Measurements from ENCODE around the gene MTPN.

The MTPN gene

DNA sequence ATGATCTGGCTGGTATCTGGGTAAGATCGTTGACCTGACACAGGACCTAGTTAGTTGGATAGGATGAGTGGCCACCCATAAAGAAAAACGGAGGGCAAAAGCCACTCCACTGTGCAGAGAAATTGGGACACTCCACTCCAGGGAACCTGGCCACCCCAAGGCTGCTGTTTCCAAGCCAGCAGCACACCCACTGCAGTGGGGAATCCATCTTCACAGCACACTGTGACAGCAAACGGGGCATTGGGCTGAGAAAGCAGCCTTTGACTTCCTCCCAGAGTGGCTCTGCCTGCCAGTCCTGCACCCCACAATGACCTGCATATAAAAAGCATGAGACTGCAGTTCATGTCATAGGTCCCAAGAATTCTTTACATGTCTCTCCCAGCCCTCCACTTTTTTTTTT is 52.9 kb downstream of the MTPN start:
- peak; percentile 5 for DNase-seq (ENCODE audit: low spot score)

DNA sequence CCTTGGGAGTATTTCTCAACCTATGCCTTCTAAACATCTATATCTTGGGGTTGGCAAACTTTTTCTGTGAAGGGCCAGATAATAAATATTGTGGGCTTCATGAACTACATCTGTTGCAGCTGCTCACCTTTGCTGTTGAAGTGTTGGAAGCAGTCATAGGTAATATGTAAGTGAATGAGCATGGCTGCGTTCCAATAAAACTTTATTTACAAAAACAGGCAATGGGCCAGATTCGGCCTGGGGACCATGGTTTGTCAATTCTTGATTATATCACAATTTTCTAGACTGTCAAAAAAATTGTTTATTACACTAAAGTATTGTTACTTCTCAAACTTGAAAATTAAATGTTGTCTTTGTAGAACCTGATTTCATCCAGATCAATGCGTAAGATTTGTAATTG is 54.9 kb downstream of the MTPN start:
- DNase-seq (ENCODE audit: low spot score) = no peak

DNA sequence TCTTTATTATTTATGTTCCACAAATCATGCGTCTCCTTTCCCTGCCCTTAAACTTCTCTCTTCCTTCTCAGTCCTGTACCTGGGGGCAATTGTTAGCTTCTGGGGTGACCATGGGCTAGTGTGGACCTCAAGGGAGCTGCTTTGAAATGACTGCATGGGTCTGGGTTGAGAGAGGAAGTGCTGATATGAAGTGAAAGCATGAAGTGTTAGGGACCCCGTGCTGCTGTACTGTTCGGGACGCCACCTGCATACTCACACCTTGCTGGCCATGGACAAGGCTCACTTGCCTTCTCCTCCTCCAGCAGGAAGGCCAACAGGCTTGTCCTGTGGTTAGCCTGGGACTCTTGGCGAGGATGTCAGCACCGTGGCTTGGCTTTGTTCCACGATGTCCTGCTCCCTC is 56.7 kb downstream of the MTPN start:
- no peak for DNase-seq (ENCODE audit: low spot score)

DNA sequence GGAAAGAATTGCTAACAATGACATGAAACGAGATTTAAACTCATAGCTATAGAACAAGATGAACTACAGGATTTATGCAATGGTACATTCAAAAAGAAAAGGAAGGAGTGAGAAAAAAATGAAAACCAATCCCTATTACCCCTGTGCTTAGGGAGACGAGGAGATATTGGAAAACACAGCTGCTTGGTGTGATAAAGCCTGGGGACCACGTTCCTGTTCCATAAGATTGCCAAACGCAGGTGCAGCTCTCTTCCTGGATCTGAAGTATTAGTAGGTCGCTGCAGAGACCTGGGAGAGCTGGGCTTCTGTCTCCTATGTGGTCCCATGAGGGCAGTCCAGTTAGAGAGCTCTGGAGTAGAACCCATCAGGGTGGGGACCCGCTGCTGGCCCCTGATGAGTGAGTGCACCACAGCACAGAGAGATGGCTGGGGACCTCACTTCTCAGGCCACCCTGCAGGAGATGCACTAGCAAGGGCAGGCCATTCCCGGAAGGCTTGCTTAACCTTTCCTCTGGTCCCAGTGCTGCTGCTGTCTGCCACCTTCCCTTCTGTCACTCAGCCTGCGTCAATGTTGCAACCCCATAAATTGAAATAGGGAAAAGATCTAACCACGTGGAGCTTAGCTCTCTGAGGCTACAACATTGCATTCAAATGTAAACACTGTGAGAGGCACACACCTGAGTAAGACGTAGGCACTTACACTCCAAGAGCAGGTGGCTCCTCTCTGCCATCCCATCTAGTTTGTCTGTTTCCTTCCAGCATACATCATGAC is 57.9 kb downstream of the MTPN start:
- DNase-seq (ENCODE audit: low spot score) = no peak

DNA sequence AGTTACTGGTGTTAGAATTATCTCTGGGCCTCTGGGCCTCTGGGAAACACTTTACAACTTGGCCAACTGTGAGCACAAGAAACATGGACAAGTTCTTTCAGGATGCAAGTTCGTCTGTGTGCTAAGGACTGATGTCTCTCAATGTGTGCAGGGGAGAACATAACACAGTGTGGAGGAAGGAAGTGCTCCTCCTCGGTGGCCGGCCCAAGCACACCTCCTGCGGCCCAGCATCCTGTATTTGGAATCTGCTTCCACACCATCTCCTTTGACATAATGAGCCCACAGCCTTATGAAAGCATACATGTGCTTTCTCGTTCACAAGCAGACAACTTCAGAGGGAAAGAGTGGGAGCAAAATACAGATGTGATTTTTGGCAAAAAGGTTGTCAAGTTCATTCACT is 59.0 kb downstream of the MTPN start:
- no peak for DNase-seq (ENCODE audit: low spot score)

DNA sequence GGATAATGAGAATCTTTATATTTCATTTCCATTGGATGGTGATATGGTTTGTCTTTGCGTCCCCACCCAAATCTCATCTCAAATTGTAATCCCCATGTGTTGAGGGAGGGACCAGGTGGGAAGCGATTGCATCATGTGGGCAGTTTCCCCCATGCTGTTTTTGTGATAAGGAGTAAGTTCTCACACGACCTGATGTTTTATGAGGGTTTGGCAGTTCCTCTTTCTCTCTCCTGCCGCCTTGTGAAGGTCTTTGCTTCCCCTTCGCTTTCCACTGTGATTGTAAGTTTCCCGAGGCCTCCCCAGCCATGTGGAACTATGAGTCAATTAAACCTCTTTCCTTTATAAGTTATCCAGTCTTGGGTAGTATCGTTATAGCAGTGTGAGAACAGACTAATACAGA is 59.4 kb downstream of the MTPN start:
- DNase-seq (ENCODE audit: low spot score) = no peak

DNA sequence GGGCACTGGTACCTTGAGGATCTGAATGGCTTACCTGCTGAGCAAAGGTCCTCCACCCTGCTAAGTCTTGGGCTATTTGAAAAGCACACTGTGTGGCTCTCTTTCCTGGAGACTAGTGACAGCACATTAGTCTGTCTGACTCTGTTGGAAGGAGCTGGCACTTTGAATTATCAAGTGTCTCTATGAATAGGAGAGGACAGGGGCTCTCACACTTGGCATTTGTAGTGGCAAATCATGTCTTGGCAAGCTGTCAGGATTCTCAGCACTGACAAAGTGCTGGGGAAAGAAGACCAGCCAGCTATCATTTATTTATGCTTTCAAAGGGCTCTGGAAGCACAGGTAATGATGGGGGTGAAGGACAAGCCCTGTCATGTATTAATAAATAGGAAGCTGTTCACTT is 62.8 kb downstream of the MTPN start:
- no peak for DNase-seq (ENCODE audit: low spot score)

DNA sequence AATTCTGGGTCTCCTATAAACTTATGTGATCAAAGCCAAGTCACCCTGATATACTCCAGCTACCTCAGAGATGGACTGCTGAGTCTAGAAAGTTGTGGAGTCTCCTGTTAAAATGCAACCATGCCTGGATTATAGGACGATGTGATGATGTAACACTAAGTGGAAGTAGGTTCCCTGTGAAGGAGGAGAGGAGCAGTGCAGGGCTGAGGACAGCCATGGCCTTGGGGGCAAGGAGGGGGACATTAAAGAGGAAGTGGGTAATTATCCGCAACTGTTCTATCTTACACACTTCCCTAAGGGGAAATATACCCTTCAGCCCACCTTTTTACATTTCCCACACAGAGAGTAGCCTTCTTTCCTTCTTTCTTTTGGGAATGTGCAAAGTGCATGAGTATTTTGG is 63.8 kb downstream of the MTPN start:
- no peak for DNase-seq (ENCODE audit: low spot score)

DNA sequence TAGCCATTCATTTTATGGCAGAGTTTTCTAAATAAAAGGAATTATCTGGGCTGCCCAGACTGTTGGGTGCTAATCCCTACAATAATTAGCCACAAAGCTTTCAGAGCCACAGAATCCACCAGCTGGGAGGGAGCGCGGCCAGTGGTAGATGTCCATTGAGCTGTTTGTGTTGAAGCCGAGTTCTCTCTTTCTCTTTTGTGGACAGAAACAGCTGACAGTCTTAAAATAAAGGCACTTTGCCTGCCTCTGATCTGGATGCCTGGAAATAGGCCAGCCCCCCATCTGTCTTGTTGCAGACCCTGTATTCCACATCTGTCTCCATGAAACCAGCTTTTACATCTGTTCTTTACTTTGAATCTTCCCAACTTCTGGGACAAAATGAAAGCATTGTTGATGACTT is 66.1 kb downstream of the MTPN start:
- no peak for DNase-seq (ENCODE audit: low spot score)

DNA sequence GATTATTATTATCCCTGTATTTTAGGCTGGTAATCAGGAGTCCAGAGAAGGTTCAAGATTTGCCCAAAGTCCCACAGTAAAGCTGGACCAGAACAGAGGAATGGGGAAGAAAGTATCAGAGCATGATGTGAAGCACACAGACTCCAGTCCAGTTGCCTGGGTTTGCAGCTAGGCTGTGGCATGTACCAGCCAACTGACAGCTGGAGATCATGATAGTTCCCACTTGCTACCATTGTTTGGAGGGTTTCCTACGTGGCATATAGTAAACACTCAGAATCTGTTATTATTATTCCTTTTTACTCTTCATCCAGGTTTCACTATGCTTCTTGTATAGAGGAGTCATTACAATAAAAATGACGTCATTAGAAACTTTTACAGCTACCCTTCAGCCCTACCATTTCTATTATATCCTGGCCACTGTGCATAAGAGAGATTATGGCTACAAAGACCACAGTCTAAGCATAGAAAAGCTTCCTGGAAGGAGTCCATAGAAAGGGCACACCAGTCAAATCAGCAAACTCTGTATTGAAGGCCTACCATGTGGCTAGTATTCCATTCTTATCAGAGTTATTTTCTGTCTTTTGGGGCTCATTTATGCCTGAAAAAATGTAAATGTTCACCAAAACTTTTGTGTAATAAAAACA is 66.6 kb downstream of the MTPN start:
- DNase-seq (ENCODE audit: low spot score) = no peak

DNA sequence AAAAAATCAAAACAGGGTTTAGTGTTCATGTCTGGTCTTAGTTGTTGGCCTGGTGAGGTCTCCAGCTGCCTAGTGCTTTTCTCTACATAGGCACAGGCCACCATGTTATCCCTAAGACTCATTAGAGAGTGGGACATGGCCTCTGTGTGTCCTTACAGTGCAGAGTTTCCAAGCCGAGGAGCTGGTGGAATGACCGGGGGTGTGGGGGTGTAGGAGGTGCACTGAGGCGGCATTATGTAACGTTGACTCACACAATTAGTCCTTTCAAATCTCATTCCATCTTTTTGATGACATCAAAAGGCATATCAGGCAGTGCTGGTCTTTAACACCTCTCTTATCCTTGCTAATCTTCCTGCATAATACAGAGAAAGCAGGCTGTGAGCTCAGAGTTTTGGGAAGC is 71.3 kb downstream of the MTPN start:
- no peak for DNase-seq (ENCODE audit: low spot score)

DNA sequence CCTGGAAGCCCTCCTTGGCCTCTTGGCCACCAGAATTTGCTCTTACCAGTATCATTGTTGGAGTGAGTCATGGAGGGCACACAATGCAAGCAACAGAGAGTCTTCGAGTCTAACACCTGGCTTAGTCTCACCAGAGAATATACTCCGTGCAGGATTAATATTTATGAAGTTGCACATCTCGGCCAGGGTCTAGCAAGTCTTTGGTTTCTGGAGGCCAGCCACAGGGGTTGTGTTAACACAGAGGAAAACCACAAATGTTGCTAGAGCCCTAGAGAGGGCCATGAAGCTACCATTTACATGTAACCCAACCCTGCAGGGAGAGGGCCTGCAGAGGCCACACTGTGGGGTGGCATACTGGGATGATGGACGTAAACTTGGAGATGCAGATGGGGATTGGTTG is 71.8 kb downstream of the MTPN start:
- no peak for DNase-seq (ENCODE audit: low spot score)

DNA sequence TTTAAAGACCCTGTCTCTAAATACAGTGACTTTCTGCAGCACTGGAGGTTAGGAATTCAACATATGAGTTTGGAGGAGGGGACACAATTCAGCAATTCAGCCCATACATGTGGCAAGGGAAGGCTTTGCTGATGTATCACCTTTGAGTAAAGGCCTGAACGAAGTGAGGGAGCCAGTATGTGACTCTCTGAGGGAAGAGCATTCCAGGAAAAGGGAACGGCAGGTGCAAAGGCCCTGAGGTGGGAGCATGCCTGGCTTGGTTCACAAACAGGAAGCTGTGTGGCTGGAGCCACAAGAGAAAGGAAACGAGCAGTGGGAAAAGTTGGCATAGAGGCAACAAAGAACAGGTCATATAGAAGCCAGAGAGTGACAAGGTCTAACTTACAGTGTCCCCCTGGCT is 72.9 kb downstream of the MTPN start:
- DNase-seq (ENCODE audit: low spot score) = no peak

DNA sequence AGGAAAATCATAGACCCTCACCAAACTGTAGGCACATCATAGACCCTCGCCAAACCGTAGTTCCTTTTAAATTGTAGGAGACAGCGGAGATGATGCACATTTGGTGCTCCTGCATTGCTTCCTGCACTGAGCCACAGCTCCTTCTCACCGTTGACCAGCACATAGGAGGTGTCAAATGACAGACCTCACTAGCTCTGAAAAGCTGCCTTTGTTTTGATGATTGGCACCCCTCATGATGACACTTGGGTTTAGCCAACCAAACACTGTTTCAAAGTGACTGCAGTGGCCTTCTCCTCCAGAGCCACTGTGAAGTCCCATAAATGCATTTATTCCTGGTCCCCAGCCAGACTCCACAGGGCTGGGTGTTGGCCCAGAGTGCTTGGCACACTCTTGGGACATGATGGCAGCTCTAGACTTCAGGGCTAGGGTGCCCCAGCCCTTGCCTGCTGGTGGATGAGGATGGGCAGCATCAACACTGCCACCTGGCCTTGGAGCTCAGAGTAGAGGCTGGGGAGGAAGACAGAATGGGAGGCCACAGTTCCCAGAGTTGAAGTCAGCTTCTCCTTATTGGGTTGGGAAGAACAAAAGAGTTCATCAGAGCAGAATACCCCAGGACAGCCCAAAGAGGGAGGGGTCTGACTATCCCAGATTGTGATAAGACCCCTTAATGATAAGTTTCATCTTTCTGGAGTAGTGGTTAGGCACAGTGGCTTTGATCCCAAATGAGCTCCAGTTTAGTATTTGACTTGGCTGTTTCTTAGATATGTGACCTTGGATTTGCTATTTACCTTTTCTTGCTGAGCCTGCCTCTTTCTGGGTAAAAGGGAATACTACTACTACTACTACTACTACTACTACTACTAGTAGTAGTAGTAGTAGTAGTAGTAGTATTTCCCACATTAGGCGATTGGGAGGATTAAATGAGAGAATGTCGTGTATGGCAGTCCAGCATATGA is 75.3 kb downstream of the MTPN start:
- no peak for DNase-seq (ENCODE audit: low spot score)

DNA sequence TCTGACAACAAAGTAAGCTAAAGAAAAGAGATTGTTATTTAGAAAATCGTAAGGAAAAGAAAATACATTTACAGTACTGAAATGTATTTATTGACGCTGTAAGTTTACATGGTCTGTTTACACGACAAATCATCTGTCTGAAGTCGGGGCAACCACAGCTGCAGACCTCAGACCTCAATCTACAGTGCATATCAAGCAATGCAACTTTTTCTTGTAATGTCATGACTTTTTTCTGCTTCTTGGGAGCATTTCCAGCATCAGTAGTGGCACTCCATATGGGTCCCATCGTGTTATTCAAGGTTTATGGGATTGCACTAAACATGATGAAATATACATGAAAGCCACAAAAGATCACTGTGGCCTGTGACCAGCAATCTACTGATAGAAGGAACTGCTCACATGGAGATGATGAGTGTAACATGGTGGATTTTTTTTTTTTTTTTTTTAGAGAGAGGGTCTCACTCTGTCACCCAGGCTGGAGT is 77.1 kb downstream of the MTPN start:
- no peak for DNase-seq (ENCODE audit: low spot score)

DNA sequence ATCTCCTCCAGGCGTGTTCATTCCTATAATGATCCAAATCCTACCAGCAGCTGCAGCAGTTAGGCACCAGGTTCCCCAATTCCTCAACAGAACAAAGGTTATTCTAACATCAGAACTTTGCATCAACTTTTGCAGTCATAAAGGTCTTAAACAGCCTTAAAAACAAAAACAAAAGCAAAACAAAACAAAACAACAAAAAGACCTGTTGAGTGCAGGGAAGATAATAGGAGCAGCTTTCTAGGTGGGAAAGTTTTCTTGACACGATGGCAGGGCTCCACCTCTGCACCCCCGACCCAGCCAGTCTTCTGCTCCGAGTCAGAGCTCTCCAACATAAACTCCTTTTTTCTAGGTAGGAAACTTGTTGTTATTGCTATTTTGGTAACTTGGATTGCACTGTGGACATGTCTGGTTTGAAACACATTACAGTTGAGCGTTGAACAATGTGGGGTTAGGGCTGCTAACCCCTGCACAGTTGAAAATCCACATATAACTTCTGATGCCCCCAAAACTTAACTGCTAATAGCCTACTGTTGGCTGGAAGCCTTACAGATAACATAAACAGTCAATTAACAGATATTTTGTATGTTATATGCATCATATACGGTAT is 77.6 kb downstream of the MTPN start:
- DNase-seq (ENCODE audit: low spot score) = no peak

DNA sequence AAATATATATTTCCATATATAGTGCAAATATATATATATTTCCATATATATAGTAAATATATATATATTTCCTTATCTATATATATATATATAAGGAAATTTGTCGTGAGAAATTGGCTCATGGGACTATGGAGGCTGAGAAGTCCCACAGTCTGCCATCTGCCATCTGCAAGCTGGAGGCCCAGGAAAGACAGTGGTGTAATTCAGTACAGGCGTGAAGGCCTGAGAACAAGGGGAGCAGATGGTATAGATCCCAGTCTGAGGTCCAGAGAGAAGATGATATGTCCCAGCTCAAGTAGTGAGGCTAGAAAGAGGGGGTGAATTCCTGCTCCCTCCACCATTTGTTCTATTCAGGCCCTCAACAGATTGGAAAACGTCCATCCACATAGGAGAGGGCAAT is 78.9 kb downstream of the MTPN start:
- no peak for DNase-seq (ENCODE audit: low spot score)

DNA sequence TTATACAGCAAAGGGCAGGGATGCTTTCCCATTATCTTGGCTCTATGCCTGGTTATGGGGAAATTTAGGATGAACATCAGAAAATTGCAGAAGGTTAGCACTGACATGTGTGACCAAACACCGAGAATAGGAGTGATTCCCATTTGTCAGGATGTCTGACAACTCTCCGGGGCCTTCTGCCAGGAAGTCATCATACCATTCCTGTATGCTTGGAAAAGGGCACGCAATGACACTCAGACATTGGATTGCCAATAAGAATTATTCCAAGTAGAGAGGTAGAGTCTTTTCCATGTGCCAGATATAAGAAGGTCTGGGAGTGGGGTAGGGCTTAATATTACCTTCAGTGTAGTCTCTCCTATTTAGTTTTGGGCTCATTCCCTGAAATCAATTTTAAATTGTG is 82.3 kb downstream of the MTPN start:
- no peak for DNase-seq (ENCODE audit: low spot score)

DNA sequence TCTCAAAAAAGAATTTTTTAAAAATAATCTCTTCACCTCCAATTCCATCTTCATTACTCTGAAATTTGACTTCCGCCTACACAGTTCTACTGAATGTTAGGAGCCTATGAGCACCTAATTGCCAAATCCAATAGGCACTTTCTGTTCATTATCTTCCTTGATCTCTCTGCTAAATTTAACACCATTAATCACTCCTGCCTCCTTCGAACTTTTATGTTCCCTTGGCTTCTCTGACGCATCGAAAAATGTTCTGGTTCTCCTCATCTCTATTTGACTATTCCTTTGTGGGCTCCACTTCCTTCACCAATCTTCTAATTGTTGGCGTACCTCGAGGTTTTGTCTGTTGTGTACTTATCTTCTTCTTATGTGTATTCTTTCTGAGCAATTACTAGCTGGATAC is 87.3 kb downstream of the MTPN start:
- DNase-seq (ENCODE audit: low spot score) = no peak

DNA sequence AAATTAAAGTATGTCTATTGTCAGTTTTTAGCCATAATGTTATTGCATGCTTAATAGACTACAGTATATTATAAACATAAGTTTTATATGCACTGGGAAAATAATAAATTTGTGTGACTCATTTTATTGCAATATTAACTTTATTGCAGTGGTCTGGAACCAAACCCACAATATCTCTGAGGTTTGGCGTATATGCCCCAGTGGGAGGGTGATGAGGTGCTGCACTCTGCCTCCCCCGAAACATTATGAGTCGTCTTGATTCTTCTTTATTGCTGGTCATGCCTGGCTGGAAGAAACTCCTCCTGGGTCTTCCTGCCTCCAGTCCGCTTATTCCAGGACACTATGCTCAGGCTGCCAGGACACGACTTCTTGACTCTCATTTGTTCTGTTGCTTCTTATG is 88.4 kb downstream of the MTPN start:
- DNase-seq (ENCODE audit: low spot score) = no peak

DNA sequence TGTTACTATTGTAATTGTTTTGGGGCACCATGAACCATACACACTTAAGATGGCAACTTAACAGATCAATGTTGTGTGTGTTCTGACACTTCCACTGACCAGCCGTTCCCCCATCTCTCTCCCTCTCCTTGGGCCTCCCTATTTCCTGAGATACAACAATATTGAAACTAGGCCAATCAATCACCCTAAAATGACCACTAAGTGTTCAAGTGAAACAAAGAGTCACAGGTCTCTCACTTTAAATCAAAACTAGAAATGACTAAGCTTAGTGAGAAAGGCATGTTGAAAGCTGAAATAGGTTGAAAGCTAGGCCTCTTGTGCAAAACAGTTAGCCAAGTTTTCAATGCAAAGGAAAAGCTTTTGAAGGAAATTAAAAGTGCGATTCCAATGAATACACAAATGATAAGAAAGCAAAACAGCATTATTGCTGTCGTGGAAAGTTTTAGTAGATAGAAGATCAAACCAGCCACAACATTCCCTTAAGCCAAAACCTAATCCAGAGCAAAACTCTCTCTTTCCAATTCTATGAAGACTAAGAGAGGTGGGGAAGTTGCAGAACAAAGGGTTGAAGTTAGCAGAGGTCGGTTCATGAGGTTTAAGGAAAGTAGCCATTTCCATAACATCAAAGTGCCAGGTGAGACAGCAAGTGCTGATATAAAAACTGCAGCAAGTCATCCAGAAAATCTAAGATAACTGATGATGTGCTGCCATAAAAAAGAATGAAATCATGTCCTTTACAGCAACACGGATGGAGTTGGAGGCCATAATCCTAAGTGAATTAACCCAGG is 90.6 kb downstream of the MTPN start:
- no peak for DNase-seq (ENCODE audit: low spot score)
